Measurements from ENCODE around the gene RHEB.
A peak's percentile ranks its signal among the peaks of the same experiment; 100 is the strongest.

RHEB gene

GRCh38 chr7:151529842-151530241 is 10.1 kb upstream of the RHEB start:
- no peak for DNase-seq (ENCODE audit: low read depth in 2 of 2)

DNA sequence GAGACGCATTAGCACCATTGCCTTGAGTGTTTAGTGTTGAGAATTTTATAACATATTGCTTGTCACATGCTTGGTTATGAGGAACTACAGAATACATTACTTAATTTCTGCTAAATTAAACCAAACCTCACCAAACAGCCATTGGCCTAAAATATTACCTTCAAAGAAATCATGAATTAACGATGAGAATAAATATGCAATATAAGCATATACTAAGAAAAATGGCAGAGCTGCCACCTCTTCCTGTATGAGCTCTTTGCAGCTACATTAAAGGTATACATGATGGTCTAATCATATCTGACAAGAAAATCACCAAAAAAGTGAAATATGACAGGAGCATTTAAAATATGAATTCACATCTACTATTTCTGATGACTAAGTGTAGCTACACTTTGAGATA is 5.2 kb upstream of the RHEB start:
- DNase-seq (ENCODE audit: low read depth in 2 of 2): no peak

GRCh38 chr7:151524331-151524730 is 4.6 kb upstream of the RHEB start:
- DNase-seq (ENCODE audit: low read depth in 2 of 2): no peak

- DNase-seq (ENCODE audit: low read depth in 2 of 2): peak in 1 of 2 donors; percentile 17
Observed at GRCh38 chr7:151520419-151521261, 945 bp upstream of the RHEB start.

DNA sequence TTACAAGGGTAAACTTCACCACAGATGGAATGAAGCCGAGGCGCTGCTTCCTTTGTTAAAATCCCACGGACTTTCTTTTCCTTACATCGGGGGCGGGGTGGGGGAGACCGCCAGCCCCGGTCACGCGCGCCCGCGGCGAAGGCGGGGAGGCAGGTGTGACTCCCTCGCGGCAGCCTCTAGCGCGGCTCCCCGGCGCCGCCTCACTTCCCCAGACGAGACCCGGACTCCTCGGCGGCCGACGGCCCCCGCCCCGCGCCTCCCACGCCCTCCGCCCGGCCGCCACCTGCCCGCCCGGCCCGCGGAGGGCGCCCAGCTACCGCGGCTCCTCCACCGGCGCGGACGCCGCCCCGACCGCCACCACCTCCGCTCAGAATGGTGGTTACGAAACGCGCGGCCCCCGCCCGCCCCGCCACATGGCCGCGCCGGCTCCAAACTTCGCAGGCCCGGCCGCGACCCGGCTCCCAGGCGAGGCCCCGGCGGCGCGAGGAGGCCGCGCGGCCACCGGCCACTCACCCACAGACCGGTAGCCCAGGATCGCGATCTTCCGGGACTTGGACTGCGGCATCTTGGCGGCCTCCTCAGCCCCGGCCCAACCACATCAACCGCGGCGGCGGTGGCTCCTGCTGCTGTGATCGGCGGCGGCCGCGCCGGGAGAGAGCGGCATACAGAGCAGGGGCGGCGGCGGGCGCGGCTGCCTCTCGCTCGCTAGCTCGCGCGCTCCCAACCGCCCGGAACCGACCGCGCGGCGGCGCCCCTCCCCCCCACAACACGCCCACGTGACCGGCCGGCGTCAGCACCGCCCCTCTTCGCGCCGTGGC is 539 bp downstream of the RHEB start:
- DNase-seq (ENCODE audit: low read depth in 2 of 2): peak in 1 of 2 donors; percentile 29

GRCh38 chr7:151518105-151518946 is 1.4 kb downstream of the RHEB start:
- DNase-seq (ENCODE audit: low read depth in 2 of 2): peak; percentile 11 to 18

- no peak for DNase-seq (ENCODE audit: low read depth in 2 of 2)
Observed at GRCh38 chr7:151517601-151518104, 2.0 kb downstream of the RHEB start.

DNA sequence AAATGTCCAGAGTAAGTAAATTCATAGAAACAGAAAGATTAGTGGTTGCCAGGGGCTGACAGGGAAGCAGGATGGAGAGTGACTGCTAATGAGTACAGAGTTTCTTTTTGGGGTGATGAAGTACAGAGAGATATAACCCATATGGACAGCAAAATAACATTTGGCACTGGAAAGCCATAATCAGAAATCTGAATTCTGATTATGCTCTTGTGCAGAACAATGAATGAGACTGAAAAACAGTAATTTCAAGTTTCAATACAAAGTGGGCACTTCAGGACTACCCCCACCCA is 4.5 kb downstream of the RHEB start:
- no peak for DNase-seq (ENCODE audit: low read depth in 2 of 2)

DNA sequence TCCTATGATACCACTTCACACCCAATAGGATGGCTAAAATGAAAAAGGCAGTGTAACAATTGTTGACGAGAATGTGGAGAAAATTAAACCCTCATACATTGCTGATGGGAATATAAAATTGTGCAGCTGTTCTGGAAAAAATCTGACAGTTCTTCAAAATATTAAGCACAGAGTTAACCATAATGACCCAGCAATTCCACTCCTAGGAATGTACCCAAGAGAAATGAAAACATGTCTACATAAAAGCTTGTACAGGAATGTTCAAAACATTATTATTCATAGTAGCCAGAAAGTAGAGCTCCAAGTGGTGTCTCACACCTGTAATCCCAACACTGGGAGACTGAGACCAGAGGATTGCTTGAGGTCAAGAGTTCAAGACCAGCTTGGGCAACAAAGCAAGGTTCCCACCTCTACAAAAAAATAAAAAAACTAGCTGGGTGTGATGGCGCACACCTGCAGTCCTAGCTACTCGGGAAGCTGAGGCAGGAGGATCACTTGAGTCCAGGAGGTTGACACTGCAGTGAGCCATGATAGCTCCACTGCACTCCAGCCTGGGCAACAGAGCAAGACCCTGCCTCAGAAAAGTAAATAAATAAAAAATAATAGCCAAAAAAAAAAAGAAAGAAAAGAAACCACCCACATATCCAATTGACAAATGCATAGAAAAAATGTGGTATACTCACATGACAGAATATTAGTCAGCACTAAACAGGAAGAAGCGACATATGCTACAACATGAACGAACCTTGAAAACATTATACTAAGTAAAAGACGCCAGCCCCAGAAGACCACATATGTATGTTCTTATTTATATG is 5.0 kb downstream of the RHEB start:
- no peak for DNase-seq (ENCODE audit: low read depth in 2 of 2)

DNA sequence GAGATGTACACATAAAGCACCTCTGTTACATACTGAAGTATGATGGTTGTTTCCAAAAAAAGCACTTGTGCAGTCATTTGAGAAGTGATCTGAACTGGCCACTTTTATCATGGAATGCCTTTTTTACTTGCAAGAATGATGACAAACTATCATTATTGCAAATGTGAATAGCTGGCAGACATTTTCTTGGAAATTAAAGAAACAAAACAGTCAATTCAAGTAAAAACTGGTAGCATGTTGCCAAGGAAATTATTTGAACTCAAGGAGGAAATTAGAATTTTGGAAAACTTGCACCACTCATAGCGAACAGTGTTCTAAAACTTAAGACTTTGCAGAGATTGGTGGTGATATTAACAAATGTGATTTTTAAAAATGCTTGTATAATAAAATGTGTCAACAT is 6.6 kb downstream of the RHEB start:
- no peak for DNase-seq (ENCODE audit: low read depth in 2 of 2)

- no peak for DNase-seq (ENCODE audit: low read depth in 2 of 2)
Observed at GRCh38 chr7:151512353-151512752, 7.3 kb downstream of the RHEB start.

DNA sequence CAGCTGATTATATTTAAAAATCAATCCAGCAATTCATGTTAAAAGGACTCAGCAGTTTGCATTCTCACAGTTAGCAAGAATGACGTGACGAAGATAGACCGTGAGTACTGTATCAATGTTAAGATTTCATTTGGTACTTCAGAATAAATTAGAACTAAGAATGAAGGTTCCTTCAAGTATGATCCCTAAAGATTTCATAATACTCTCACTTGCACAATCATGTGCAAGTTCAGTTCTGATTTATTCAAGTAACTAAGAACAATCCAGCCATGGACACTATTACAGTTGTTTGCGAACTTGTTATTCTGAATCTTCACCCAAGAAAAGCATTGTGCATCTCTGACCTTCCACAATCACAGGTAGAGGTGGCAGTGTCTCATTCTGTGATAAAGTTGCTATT is 7.7 kb downstream of the RHEB start:
- no peak for DNase-seq (ENCODE audit: low read depth in 2 of 2)

GRCh38 chr7:151511270-151511669 is 8.4 kb downstream of the RHEB start:
- no peak for DNase-seq (ENCODE audit: low read depth in 2 of 2)

DNA sequence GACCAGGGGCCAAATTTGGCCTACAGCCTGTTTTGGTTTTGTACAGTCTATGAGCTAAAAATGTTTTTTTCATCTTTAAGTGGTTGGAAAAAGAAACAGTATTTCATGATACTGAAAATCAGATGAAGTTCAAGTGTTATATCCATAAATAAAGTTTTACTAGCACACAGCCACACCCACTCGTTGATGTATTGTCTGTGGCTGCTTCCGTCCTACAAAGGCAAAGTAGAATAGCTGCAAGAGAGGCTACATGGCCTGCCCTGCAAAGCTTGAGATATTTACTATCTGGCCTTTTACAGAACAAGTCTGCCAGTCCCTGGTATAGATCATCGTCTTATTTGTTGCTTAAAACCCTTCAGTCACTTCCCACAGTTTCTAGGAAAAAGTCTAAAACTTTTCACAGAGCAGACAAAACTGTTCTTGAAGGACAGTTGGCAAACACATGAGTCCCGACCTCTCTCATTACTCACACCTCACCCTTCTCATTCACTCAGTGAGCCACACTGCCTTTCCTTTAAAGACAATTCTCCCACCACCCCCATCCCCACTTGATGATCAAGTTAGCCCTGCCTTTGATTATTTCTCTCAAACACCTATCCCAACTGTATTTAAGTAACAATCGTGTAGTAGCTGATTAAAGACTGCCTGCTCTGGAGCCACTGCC is 9.9 kb downstream of the RHEB start:
- no peak for DNase-seq (ENCODE audit: low read depth in 2 of 2)

DNA sequence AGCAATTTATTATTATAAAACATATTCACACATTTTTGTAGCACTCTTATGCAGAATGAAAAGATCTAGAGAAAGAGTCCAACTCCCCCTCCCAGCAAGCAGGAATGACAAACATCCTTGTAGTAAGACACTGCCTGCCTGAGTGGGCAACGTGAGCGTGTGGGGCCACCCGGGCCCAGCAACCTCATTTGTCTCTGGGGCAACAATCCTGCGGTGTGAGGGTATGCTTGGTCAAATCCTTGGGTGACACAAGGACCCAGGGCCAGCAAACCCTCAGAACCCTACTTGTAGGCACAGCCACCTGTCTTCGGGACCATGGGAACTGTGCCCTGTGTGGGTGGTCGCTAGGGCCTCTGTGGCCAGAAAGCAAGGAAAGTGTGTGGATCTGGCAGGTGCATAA is 10.7 kb downstream of the RHEB start:
- DNase-seq (ENCODE audit: low read depth in 2 of 2): no peak

GRCh38 chr7:151507806-151508205 is 11.9 kb downstream of the RHEB start:
- no peak for DNase-seq (ENCODE audit: low read depth in 2 of 2)

GRCh38 chr7:151506901-151507382 is 12.8 kb downstream of the RHEB start:
- DNase-seq (ENCODE audit: low read depth in 2 of 2): no peak

- DNase-seq (ENCODE audit: low read depth in 2 of 2): no peak
Observed at GRCh38 chr7:151505836-151506468, 13.7 kb downstream of the RHEB start.

DNA sequence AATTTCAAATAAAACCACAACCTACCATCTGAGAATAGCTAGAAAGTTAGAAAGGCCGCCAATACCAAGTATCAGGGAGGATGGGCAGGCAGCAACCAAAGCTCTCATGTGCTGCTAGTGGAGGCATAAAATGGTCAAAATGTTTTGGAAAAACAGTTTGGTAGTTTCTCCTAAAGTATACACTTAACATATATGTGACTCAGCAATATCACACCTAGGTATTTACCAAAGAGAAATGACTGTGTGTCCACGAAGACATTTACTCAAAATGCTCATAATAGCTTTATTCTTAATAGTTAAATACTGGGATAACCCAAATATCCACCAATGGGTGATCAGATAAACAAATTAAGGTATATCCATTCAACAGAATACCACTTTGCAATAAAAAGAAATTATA is 14.3 kb downstream of the RHEB start:
- DNase-seq (ENCODE audit: low read depth in 2 of 2): no peak

DNA sequence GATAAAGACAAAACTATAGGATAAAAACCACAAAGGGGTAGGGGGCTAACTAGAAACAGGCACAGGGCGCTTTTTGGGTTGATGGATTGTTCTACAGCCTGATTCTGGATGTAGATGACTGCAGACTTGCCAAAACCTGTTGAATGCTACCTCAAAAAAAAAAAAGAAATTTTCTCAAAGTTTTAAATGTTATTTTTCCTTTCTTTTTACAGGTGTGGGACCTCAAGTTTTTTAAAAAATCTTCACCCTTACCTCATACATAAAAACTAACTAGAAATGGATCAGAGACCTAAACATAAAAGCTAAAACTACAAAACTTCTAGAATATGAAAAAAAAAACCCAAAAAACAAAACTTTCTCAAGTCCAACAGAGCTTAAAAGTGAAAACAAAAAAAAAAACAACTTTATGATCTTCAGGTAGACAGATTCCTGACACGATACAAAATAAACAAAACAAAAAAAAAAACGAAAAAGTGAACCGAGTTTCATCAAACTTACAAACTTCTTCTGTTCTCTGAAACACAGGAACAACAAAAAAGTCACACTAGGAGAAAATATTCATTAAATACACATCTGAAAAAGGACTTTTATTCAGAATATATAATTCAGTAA is 14.9 kb downstream of the RHEB start:
- no peak for DNase-seq (ENCODE audit: low read depth in 2 of 2)

All from stimulated activated CD4-positive, alpha-beta T cell treated with anti-CD3 and anti-CD28 coated beads, Interleukin-1b, Interleukin-23, amount 100 ng/mL, for 1 hour (primary cell).